GM23248 (cell line): ENCODE results near the gene S100PBP. TPM values are rescaled to one million over a fixed set of nuclear protein-coding genes. Genes with fewer than 3 reads are reported as not detected.
"Not testable (repeated sequence)": the region's sequence is repeated elsewhere in the genome, so short reads cannot be mapped to it uniquely, and the experiment has no call there.

ENCODE experiments used
- DNase-seq: peaks from one replicate; pipeline ENCODE4 v3.0.0-alpha.2; 2015
- H2AFZ ChIP-seq: fragments of 200-600 bp; sonication (generic); 2 replicates; pipeline ENCODE4 v1.6.1; 2016; ENCODE audit warnings: antibody characterized with exemption
- H3F3A ChIP-seq: fragments of 200-600 bp; sonication (generic); 2 replicates; pipeline ENCODE4 v1.6.1; 2016; ENCODE audit warnings: mild to moderate bottlenecking, antibody characterized with exemption, mixed run types; ENCODE audit not compliant: insufficient read depth
- H3K27ac ChIP-seq: fragments of 200-600 bp; sonication (generic); 2 replicates; pipeline ENCODE4 v1.5.1; 2016; ENCODE audit warnings: mild to moderate bottlenecking
- H3K27me3 ChIP-seq: fragments of 200-600 bp; sonication (generic); replicated peaks from 2 replicates; pipeline ENCODE4 v1.6.1; 2016; ENCODE audit warnings: mild to moderate bottlenecking; ENCODE audit not compliant: insufficient read depth
- H3K36me3 ChIP-seq: fragments of 200-600 bp; sonication (generic); 2 replicates; pipeline ENCODE4 v1.6.1; 2016; ENCODE audit warnings: low read depth, mild to moderate bottlenecking
- H3K4me1 ChIP-seq: fragments of 200-600 bp; sonication (generic); 2 replicates; pipeline ENCODE4 v1.6.1; 2016; ENCODE audit warnings: mild to moderate bottlenecking; ENCODE audit not compliant: insufficient read depth
- H3K4me2 ChIP-seq: fragments of 200-600 bp; sonication (generic); one replicate; pipeline ENCODE4 v1.6.1; 2016; ENCODE audit warnings: mild to moderate bottlenecking; ENCODE audit not compliant: unreplicated experiment
- H3K4me3 ChIP-seq: fragments of 200-600 bp; sonication (generic); 2 replicates; pipeline ENCODE4 v1.5.1; 2016; ENCODE audit warnings: mild to moderate bottlenecking
- H3K79me2 ChIP-seq: fragments of 200-600 bp; sonication (generic); 2 replicates; pipeline ENCODE4 v1.6.1; 2016; ENCODE audit warnings: mild to moderate bottlenecking; ENCODE audit not compliant: insufficient read depth
- H3K9ac ChIP-seq: fragments of 200-600 bp; sonication (generic); 2 replicates; pipeline ENCODE4 v1.6.1; 2016; ENCODE audit warnings: mild to moderate bottlenecking
- H3K9me2 ChIP-seq: fragments of 200-600 bp; sonication (generic); 2 replicates; pipeline ENCODE4 v1.6.1; 2016; ENCODE audit warnings: mixed run types, mild to moderate bottlenecking, moderate library complexity; ENCODE audit not compliant: insufficient read depth
- H3K9me3 ChIP-seq: fragments of 200-600 bp; sonication (generic); one replicate; pipeline ENCODE4 v1.6.1; 2017; ENCODE audit warnings: low read depth
- H4K20me1 ChIP-seq: fragments of 200-600 bp; sonication (generic); 2 replicates; pipeline ENCODE4 v1.6.0; 2016; ENCODE audit not compliant: insufficient read depth
- EZH2 ChIP-seq: fragments of 200-600 bp; sonication (generic); IDR thresholded peaks from 2 replicates; pipeline ENCODE4 v1.6.1; 2018; ENCODE audit warnings: antibody characterized with exemption, mild to moderate bottlenecking; ENCODE audit not compliant: insufficient read depth, poor library complexity, severe bottlenecking
- EZH2phosphoT487 ChIP-seq: fragments of 200-600 bp; sonication (generic); IDR thresholded peaks from 2 replicates; pipeline ENCODE4 v1.6.1; 2018; ENCODE audit warnings: antibody characterized with exemption, moderate library complexity, mild to moderate bottlenecking, low read depth; ENCODE audit not compliant: insufficient read depth
- WGBS, 2 experiments: methylation state at CpG; one replicate each; pipeline ENCODE4 v1.1.6; 2015 to 2017; ENCODE audit warnings: low lambda C conversion rate in 2 of 2, low coverage in 1 of 2; ENCODE audit errors: missing lambda C conversion rate in 2 of 2; 5-methylcytosine and 5-hydroxymethylcytosine counted together
- in situ Hi-C: fragments of 300-500 bp; cut with MboI; formaldehyde crosslinking; loops from 2 replicates; pipeline ENCODE4 v1.15.0; 2020
- polyA plus RNA-seq: library from polyadenylated mRNA; unstranded; fragments of >200 nt; fragmentation: Nextera tagmentation; extraction: Ambion mirVana; gene quantifications from 2 replicates; pipeline ENCODE4 v1.2.1, GENCODE V29; 2016
- total RNA-seq: library from RNA; depleted of rRNA; stranded (reverse); fragments of >200 nt; shearing (Covaris generic); gene quantifications from 2 replicates; pipeline ENCODE4 v1.2.3, GENCODE V29; 2014

S100PBP gene
- total and polyA plus RNA-seq, 2 experiments from 2014 or later = 15.7 to 25.2 TPM

GRCh38 chr1:32782086-32782485 is 35.4 kb upstream of the S100PBP start:
- Histone ChIP-seq H3K4me2 (no peak overlapping the region), H3K9me2 (no peaks in the 10 kb centered on the region), H3K4me3 (no peak overlapping the region), H3K27me3 (no peaks in the 10 kb centered on the region), H2AFZ (no peak overlapping the region), H3K9ac (no peak overlapping the region), H3K4me1 (no peaks in the 10 kb centered on the region), H3K36me3 (peaks cover 84% of the 10 kb centered on the region), H3K9me3 (no peaks in the 10 kb centered on the region), H3F3A (peaks cover 35% of the 10 kb centered on the region), H3K27ac (no peak overlapping the region), H4K20me1 (no peaks in the 10 kb centered on the region; the same call in 1 of the 2 replicates), H3K79me2 (peaks cover 30% of the 10 kb centered on the region)
- no peak for DNase-seq
- TF ChIP-seq EZH2phosphoT487 (no peak), EZH2 (no peak)
- in situ Hi-C loops = no loop called here
- 78 to 79% methylated on average over 5 of the region's 5 CpGs for WGBS, 2 experiments

DNA sequence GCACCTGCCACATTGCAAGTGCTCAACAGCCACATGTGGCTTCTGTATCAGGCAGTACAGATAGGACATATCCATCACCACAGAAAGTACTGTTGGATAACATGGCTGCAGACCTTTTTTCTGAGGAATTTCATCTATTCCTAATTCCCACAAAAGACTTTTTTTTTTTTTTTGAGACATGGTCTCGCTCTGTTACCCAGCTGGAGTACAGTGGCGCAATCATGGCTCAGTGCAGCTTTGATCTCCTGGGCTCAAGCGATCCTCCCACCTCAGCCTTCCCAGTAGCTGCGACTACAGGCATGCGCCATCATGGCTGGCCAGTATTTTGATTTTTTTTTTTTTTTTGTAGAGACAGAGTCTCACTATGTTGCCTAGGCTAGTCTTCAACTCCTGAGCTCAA is 33.6 kb upstream of the S100PBP start:
- in situ Hi-C loops = no loop called here
- peaks cover 46% of the 10 kb centered on the region for H3K79me2 ChIP-seq
- H3K4me1 ChIP-seq = peaks cover 3% of the 10 kb centered on the region
- H3K27ac ChIP-seq = no peak overlapping the region
- no peak overlapping the region for H3K9ac ChIP-seq
- no peaks in the 10 kb centered on the region for H3K27me3 ChIP-seq
- no peak overlapping the region for H3K4me2 ChIP-seq
- no peak overlapping the region for H2AFZ ChIP-seq
- no peaks in the 10 kb centered on the region; the same call in 1 of the 2 replicates for H4K20me1 ChIP-seq
- no peak overlapping the region for H3K4me3 ChIP-seq
- H3F3A ChIP-seq = peaks cover 23% of the 10 kb centered on the region
- H3K36me3 ChIP-seq = peaks cover 89% of the 10 kb centered on the region
- WGBS, 2 experiments = 98 to 100% methylated on average over 5 of the region's 5 CpGs
- no peak for TF ChIP-seq EZH2phosphoT487
- no peaks in the 10 kb centered on the region for H3K9me3 ChIP-seq
- no peaks in the 10 kb centered on the region for H3K9me2 ChIP-seq
- DNase-seq = no peak

- H3K36me3 ChIP-seq = peaks cover 84% of the 10 kb centered on the region
- 76 to 85% methylated on average over 3 of the region's 3 CpGs for WGBS, 2 experiments
- DNase-seq = no peak
- peaks cover 49% of the 10 kb centered on the region for H3K79me2 ChIP-seq
- in situ Hi-C loops = no loop called here
- H3K27ac ChIP-seq = no peak overlapping the region
- no peak overlapping the region for H2AFZ ChIP-seq
- no peak for TF ChIP-seq EZH2
- TF ChIP-seq EZH2phosphoT487 = no peak
- H3K4me3 ChIP-seq = no peak overlapping the region
- no peaks in the 10 kb centered on the region for H3K9me2 ChIP-seq
- H3K4me1 ChIP-seq = peaks cover 7% of the 10 kb centered on the region
- no peak overlapping the region for H3K4me2 ChIP-seq
- no peaks in the 10 kb centered on the region for H3K9me3 ChIP-seq
- H3K9ac ChIP-seq = no peak overlapping the region
- H3K27me3 ChIP-seq = no peaks in the 10 kb centered on the region
- H4K20me1 ChIP-seq = no peaks in the 10 kb centered on the region; the same call in 1 of the 2 replicates
- H3F3A ChIP-seq = peaks cover 17% of the 10 kb centered on the region
Measured at GRCh38 chr1:32784817-32785216, 32.6 kb upstream of the S100PBP start.

GRCh38 chr1:32786856-32787255 is 30.6 kb upstream of the S100PBP start:
- Histone ChIP-seq H3K36me3 (peaks cover 80% of the 10 kb centered on the region), H4K20me1 (no peaks in the 10 kb centered on the region; the same call in 1 of the 2 replicates), H3F3A (peaks cover 19% of the 10 kb centered on the region), H3K4me2 (no peak overlapping the region), H3K9ac (no peak overlapping the region), H3K79me2 (peaks cover 65% of the 10 kb centered on the region), H3K27me3 (no peaks in the 10 kb centered on the region), H2AFZ (no peak overlapping the region), H3K9me3 (no peaks in the 10 kb centered on the region), H3K4me1 (peaks cover 11% of the 10 kb centered on the region), H3K9me2 (no peaks in the 10 kb centered on the region), H3K27ac (no peak overlapping the region), H3K4me3 (no peak overlapping the region)
- in situ Hi-C loops = no loop called here
- peak; percentile 55 for DNase-seq
- TF ChIP-seq EZH2phosphoT487 (no peak), EZH2 (no peak)
- 66 to 69% methylated on average over 4 of the region's 4 CpGs for WGBS, 2 experiments

DNA sequence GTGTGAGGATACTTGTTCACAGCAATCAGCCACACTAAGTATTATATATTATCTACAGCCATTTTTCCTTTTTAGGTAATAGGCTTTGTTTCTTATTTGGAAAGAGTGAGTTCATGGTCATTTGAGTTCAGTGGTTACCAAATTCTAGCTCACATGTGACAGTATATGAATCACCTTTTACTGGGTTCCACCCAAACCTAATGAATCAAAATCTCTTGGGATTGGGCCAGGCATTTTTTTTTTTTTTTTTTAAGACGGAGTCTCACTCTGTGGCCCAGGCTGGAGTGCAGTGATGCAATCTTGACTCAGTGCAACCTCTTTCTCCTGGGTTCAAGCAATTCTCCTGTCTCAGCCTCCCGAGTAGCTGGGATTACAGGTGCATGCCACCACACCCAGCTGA is 28.1 kb upstream of the S100PBP start:
- H3K9me2 ChIP-seq, in situ Hi-C loops, H3K27me3 ChIP-seq, H2AFZ ChIP-seq, H4K20me1 ChIP-seq, H3K4me3 ChIP-seq, H3K9me3 ChIP-seq: not testable (repeated sequence)
- Histone ChIP-seq H3F3A (peaks cover 34% of the 10 kb centered on the region), H3K4me1 (peaks cover 17% of the 10 kb centered on the region), H3K79me2 (peaks cover 83% of the 10 kb centered on the region), H3K36me3 (peaks cover 87% of the 10 kb centered on the region), H3K27ac (peak overlapping the region; percentile 72), H3K9ac (peak overlapping the region; percentile 23; the same call in 1 of the 2 replicates), H3K4me2 (peak overlapping the region; percentile 2)
- DNase-seq = peak; percentile 90
- WGBS, 2 experiments = 21 to 30% methylated on average over 2 of the region's 2 CpGs
